Diencephalon (tissue), 1 donor: ENCODE data around the gene SLC26A5. TPM values are rescaled to one million over a fixed set of nuclear protein-coding genes. Genes with fewer than 3 reads are reported as not detected.

ENCODE experiments used
- small RNA-seq: library from RNA; depleted of rRNA; stranded (forward); fragments of <200 nt; gene quantifications from one replicate; pipeline ENCODE3, GENCODE V24; 2014
- total RNA-seq: library from RNA; depleted of rRNA; stranded (reverse); fragments of >200 nt; gene quantifications from one replicate; pipeline ENCODE4 v1.2.3, GENCODE V29; 2014

Gene SLC26A5
- 0.46 TPM for total RNA-seq

GRCh38 chr7:103446049-103446520 is at the start of gene SLC26A5:
TSS of gene SLC26A5 (minus strand) at chr7:103446207. CDS start at chr7:103421514, 24,693 bp downstream.

GRCh38 chr7:103347507-103348267 is 98.3 kb downstream of the SLC26A5 start, which contains the start of gene PSMC2:
TSS of gene PSMC2 (plus strand) at chr7:103347643. CDS start at chr7:103347712, 69 bp downstream.

GRCh38 chr7:103344453-103345149 is 101.4 kb downstream of the SLC26A5 start, which contains the start of gene DNAJC2:
TSS of gene DNAJC2 (minus strand) at chr7:103344767. CDS start at chr7:103344622, 145 bp downstream.

Small RNA genes lying within 50 kb of the gene (small RNA-seq; reads per million reads assigned to genes)
- gene RF00019 (not detected), gene RPS29P16 (not detected)

Other genes with a start within 250 kb of the SLC26A5 start
- 60.4 TPM for gene PMPCB, start 148.8 kb downstream of the SLC26A5 start, total RNA-seq
- gene DNAJC2, start 101.4 kb downstream of the SLC26A5 start, total RNA-seq = 19.6 TPM
- gene PSMC2, start 98.6 kb downstream of the SLC26A5 start, total RNA-seq = 102 TPM